GM15510 (cell line): ENCODE measurements around the gene ACKR4.

Experiments
- POLR2A ChIP-seq: IDR thresholded peaks from 3 replicates; pipeline ENCODE4 v1.6.1; 2011; ENCODE audit warnings: borderline replicate concordance; ENCODE audit not compliant: insufficient read length; ENCODE audit errors: extremely low read depth

Gene ACKR4

DNA sequence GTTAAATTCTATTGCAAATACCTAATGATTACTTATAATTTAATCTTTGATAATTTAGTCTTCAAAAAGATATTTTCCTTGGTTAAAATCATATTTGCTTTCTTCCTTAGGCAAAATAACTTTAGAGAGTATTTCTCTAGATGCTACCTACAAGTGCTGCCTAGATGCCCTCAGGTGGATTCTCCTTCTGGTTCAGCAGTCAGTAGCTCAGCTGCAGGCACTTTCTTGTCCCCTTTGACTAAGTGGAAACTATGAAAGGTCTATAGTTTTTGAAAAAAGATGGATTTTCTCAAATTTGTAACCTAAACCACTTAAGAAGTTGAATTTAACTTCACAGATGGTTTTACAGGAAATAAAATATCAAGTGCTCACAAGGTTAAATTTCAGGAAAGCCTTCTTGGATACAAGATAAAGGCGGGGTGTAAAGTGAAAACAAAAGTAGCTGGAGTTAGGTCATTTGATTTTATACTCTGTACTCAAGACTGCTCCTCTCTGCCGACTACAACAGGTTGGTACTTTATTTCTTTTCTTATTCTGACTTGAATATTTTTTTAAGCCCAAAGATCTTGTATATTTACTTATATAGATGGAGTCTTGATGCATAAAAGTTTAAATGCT, at the start of gene ACKR4:
Gene ACKR4, plus strand, starts transcription at position 455 of the 618 bp plus-strand sequence. CDS start 3,128 bp downstream, outside the sequence.
- no peak for TF ChIP-seq POLR2A

DNA sequence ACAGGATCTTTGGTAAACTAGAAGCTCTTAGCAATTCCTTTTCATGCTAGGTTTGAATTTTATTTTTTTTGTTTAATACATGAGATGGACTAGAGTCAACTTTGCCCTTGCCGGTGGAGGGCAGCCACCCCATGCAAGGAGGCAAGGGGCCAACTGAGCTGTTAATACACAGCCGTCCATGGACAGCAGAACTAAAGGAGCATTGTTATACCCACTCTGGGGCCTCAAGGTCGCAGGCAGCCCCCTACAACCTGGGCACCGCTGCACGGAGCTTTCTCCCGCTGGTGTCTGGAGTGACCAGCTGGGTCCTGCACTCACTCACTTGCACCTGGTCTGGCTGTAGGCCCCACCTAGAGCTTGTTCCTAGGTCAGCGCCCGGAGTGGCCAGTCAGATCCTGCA, 47.9 kb upstream of the ACKR4 start:
- no peak for TF ChIP-seq POLR2A

DNA sequence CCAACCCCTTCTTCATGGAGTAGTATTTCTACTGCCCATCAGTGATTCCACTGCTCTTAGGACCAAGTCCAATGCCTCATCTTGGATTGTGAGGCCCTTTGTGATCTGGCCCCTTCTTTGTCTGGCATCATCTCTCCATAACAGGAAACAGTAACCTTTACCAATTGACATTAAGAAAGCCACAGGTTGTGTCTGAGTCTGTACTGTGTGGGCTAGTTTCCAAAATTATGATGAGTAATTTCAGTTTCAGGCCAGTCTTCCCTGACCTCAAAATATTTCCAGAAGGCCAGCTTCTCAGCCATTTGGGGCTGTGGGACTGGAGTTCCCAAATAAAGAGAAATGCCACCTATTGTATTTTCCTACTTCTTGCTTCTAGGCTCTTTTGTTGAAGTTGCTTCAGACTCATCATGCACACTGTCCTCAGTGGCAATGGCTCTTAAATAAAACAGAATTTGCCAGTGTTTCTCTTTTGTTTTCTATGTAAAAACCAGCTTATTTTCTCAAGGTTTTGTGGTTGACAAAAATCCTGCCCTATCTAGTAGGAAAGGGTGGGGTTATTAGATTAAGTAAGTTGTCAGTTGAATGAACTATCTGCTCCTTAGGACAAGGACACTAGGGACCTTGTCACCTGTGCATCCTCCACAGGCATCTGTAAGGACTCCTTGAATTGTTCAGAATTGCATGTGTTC, 47.0 kb upstream of the ACKR4 start:
- no peak for TF ChIP-seq POLR2A

DNA sequence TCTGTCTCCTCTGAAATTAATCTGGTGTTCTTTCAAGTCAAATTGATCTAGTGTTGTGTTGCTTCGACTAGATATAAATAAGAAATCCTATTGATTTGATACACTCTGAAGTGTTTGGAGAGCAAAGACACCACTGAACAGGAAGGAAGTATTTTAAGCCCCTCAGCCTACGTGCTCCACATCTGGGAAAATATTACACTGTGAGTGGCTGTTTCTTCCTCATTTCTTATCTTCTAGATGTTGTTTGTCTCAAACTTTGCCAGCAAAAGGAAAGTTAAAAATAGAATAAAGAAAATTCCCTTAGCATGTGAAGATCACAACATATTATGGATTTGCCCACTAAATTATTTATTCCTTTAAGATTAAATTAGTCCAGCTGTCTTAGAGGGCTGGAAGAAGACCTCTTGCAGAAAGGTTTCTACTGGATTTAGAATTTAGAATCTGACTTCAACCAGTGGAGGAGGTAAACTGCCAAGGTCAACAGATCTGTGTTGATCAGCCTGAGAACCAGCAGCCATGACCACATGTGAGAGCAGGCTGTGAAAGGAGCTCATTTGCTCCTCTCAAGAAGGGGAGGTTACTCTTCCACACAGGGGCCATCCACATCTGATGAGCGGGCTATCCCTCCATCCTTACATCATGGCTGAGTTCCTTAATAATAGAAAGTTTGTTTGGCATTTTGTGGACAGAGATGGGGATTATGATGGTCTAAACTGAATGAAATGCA, 46.3 kb upstream of the ACKR4 start:
- TF ChIP-seq POLR2A: no peak

DNA sequence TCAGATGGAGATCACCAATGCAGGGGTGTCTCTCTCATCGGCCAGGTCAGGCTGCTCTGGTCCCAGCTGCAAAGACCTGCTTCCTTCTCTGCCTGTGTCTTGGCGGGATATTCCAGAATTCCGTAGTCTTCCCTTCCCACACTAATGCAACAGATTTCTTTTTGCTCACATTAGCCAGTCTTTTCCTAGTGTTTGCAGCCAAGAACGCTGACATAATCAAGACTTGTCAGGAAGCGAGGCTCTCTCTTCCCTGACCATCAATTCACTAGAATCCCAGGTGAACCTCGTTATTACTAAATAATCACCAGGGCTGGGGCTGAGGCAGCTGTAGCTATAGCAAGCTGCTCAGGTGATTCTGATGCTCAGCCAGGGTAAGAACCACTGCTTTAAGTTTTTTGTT, 43.2 kb upstream of the ACKR4 start:
- TF ChIP-seq POLR2A: no peak

DNA sequence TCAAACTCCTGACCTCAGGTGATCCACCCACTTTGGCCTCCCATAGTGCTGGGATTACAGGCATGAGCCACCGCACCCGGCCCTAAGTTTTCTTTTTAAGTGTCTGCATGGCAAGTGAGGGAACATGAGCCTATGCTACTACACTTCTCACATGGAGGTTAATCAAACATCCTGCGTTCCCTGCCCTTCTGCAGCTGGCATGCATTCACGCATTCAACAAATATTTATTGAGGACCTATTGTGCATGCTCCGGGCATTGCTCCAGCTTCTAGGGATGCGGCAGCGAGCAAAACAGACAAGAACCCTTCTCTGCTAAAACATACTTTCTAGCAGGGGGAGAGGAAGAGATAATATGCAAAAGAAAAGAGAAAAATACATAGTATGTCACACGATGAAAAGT, 42.6 kb upstream of the ACKR4 start:
- TF ChIP-seq POLR2A: no peak

DNA sequence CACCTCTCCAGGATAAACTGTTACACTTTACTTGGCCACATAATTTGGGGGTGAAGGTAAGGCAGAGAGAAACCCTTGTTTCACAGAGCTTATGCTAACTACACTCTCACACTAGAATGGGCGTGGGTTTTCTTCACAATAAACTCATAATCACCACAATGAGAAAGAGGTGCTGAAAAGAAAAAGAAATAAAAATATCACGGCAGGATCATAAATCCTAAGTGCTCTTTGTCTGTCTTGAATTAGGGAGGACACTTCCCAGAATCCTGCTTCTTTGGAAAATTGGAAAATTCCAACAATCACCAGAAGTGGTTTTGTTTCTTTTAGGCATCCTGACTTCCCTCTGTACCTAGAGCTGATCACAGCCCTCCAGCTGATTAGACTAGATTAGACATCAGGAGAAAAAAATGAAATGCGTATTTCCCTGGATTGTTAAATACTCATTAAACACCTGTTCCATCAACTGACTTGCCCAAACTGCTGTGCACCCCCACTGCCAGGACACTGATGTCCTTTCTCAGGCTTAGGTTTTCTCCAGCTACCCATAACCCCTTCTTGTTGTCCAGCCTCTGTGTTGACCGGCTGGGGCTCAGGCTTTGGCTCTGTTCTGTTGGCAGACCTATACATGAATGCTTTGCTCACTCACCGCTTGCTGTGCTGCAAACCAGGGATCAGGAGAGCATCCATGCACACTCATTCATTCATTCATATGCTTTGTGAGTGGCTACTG, 41.6 kb upstream of the ACKR4 start:
- no peak for TF ChIP-seq POLR2A

DNA sequence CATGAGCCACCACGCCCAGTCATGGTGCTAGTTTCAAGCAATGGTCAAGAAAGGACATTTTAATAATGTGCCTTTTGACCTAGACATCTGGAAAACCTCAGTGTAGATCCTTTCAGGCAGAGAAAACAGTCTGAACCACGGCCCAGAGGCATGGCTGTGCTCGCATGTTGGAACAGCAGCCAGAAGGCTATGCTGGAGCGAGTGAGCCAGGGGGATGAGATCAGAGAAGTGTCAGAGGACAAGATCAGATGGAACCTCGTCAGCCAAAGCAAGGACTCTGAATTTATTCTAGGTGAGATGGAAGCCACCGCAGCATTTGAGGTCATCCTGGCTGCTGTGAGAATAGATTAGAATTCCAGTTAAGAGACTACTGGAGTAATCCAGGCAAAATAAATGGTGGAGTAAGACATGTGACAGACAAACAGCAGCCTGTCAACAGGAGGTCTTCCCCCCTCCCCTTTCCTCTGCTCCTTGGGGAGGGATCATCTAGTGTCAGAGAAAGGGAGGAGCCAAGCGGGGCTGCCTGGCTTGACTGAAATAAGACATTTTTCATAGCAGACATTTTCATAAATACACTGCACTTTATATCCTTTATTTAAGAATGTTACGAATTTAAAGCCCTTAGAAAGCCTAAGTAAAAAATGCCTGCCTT, 40.4 kb upstream of the ACKR4 start:
- no peak for TF ChIP-seq POLR2A

DNA sequence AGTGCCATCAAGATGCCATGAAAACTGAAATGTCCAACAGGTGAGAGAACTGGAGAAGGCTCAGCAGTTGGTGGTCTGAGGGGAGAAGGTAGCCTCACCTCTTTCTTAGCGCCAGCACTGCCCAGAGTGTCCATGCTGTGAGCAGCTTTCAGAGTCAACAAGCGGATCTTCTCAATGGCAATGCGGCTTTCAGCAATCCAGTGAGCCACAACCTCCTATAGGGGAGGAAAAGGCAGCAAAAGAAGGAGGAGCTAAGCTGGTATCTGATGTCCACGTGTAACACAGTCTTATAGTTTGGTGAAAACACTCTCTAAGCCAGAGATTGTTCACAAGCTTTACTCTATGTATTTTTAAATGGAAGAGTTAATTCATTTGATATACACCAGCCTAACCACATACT, 36.1 kb upstream of the ACKR4 start:
- TF ChIP-seq POLR2A: no peak

DNA sequence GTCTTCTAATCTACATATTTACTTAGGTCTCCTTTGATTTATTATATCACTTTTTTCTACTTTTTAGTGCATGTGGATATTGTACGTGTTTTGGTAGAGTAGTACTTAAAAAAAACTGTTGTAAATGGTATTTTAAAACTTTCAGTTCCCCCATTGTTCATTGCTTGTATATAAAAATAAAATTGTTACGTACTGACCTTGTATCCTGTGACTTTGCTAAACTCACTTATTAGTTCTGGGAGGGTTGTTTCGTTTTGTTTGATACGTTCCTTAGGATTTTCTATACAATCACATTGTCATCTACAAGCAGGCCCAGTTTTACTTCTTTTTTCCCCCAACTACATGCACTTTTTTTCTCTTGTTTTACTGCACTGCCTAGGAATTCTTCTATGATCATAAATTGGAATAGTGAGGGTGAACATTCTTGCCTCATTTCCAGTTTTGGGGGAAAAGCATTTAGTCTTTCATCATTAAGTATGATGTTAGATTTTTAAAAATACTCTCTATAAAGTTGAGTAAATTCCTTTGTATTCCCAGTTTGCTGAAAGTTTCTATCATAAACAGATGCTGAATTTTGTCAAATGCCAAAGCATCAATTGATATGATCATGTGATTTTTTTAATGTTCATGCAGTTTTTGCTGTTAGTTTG, 33.5 kb upstream of the ACKR4 start:
- no peak for TF ChIP-seq POLR2A

DNA sequence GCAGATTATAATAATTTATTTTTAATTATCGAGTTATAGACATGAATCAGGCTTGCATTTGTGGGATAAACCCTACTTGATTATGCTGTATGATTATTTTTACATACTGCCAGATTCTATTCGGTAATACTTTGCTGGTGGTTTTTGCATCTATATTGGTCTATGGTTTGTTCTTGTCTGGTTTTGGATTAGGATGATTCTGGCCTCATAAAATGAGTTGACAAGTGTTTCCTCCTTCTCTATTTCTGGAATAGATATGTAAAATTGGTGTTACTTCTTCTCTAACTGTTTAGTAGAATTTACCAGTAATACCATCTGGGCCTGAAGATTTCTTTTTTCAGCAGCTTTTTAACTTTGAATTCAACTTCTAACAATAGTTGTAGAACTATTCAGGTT, 33.0 kb upstream of the ACKR4 start:
- no peak for TF ChIP-seq POLR2A

DNA sequence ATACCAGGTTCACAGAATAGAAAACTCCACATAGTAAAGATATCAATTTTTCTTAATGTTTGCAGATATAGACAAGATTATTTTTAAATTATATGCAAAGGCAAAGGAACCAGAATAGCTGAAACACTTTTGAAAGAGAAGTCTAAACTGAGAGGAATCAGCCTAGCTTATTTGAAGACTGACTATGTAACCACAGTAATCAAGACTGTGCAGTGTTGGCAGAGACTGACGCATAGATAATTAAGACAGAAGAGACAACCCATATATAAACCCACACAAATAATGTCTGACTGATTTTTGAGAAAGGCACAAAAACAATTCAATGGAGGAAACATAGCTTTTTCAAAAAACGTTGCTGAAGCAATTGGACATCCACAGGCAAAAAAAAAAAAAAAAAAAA, 28.6 kb upstream of the ACKR4 start:
- no peak for TF ChIP-seq POLR2A

DNA sequence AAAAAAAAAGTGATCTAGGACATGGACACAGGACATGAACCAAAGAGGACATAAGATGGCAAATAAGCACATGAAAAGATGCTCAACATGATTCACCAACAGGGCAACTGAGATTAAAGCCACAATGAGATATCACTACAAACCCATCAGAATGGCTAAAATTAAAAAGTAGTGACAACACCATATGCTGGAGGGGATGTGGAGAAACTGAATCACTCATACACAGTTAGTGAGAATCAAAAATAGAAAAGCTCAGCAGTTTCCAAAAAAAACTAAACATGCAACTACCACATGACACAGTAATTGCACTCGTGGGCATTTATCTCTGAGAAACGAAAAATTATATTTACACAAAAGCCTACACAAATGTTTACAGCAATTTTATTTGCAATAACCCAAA, 27.9 kb upstream of the ACKR4 start:
- no peak for TF ChIP-seq POLR2A

DNA sequence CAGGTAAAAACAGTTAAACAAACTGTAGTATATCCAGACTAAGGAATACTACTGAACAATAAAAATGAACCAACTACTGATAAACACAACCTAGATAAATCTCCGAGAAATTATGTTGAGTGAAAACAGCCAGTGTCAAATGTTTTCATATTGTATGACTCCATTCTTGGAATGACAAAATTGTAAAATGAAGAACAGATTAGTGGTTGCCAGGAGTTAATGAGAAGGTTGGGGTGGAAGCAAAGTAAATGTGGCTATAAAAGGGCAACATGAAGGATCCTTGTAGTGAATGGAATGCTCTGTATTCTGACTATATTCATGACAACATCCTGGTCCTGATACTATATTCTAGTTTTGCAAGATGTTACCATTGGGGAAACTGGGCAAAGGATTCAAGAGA, 27.5 kb upstream of the ACKR4 start:
- no peak for TF ChIP-seq POLR2A

DNA sequence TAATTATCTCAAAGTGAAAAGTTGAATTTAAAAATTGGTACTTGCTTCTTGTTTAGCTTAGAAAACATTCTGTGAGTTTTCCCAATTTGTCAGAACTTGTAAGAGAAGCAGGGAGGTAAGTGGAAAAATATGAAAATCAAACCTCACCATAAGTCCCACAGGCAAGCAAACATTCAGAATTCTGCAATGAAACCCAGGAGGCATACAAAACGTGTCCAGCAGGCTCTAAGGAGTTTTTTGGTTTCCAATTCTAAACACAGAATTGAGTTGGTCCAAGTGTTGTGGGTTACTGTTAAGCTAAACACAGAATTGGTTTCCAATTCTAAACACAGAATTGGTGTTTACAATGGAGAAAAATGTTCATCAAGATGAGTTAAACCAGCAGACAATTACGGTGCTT, 27.1 kb upstream of the ACKR4 start:
- no peak for TF ChIP-seq POLR2A

DNA sequence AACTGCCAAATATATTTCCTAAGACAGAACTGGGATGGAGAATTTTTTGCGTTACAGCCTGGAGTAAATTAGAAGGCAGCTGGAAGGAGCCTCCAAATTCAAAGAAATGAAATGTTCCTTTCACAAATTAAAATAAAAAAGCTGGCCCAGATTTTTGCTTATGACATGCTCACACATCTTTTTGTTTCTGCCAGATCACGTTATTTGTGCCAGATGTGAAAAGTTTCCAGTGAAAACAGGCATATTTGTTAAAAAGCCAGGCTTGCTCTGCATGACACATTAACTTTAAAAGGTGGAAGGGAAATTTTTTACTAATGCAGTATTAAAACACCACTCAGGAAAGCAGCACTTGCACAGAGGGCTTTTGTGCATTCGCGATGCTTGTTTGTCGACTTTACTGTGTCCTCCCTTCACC, 23.3 kb upstream of the ACKR4 start:
- TF ChIP-seq POLR2A: no peak
